GM23338 (cell line): Measurements from ENCODE around the gene BHLHA15. TPM values are rescaled to one million over a fixed set of nuclear protein-coding genes. Genes with fewer than 3 reads are reported as not detected.

Experiments
- ATAC-seq: fragments of 200-7000 bp; cut with Tn5 transposase; 3 replicates; pipeline ENCODE4 v1.9.1; 2020
- DNase-seq: peaks from one replicate; pipeline ENCODE4 v3.0.0-alpha.2; 2015; ENCODE audit warnings: low spot score
- H2AFZ ChIP-seq: fragments of 200-600 bp; sonication (generic); 2 replicates; pipeline ENCODE4 v1.8.0; 2016; ENCODE audit warnings: antibody characterized with exemption, mild to moderate bottlenecking, moderate library complexity
- H3F3A ChIP-seq: fragments of 200-600 bp; sonication (generic); replicated peaks from 2 replicates; pipeline ENCODE4 v1.8.0; 2017; ENCODE audit warnings: antibody characterized with exemption, mixed run types, low read depth
- H3K27ac ChIP-seq: fragments of 200-600 bp; sonication (generic); 2 replicates; pipeline ENCODE4 v1.6.1; 2016; ENCODE audit warnings: low read depth
- H3K27me3 ChIP-seq: fragments of 200-600 bp; sonication (generic); 2 replicates; pipeline ENCODE4 v1.8.0; 2016; ENCODE audit warnings: mild to moderate bottlenecking, mixed run types, moderate library complexity; ENCODE audit not compliant: insufficient read depth
- H3K36me3 ChIP-seq: fragments of 200-600 bp; sonication (generic); 2 replicates; pipeline ENCODE4 v1.8.0; 2016; ENCODE audit warnings: mild to moderate bottlenecking; ENCODE audit not compliant: insufficient read depth
- H3K4me1 ChIP-seq: fragments of 200-600 bp; sonication (generic); 2 replicates; pipeline ENCODE4 v1.8.0; 2016; ENCODE audit warnings: mild to moderate bottlenecking, moderate library complexity; ENCODE audit not compliant: insufficient read depth
- H3K4me2 ChIP-seq: fragments of 200-600 bp; sonication (generic); 2 replicates; pipeline ENCODE4 v1.7.1; 2017; ENCODE audit warnings: mixed run types
- H3K4me3 ChIP-seq: fragments of 200-600 bp; sonication (generic); 2 replicates; pipeline ENCODE4 v1.6.1; 2016; ENCODE audit warnings: mixed run types
- H3K79me2 ChIP-seq: fragments of 200-600 bp; sonication (generic); replicated peaks from 2 replicates; pipeline ENCODE4 v1.8.0; 2017; ENCODE audit warnings: mild to moderate bottlenecking; ENCODE audit not compliant: insufficient read depth
- H3K9me2 ChIP-seq: fragments of 200-600 bp; sonication (generic); 2 replicates; pipeline ENCODE4 v1.8.0; 2017; ENCODE audit not compliant: insufficient read depth
- H4K20me1 ChIP-seq: fragments of 200-600 bp; sonication (generic); replicated peaks from 2 replicates; pipeline ENCODE4 v1.8.0; 2017; ENCODE audit warnings: mild to moderate bottlenecking; ENCODE audit not compliant: insufficient read depth
- H3K27ac Mint-ChIP-seq: 2 replicates; pipeline ENCODE4 v1.8.0; 2020; ENCODE audit warnings: inconsistent platforms, mild to moderate bottlenecking, moderate library complexity, mixed read lengths
- H3K27me3 Mint-ChIP-seq: 3 replicates; pipeline ENCODE4 v1.8.0; 2022; ENCODE audit warnings: low read depth, mild to moderate bottlenecking, moderate library complexity, mixed read lengths, inconsistent platforms; ENCODE audit not compliant: insufficient read depth, poor library complexity
- H3K36me3 Mint-ChIP-seq: 3 replicates; pipeline ENCODE4 v1.8.0; 2021; ENCODE audit warnings: low read depth, mild to moderate bottlenecking, inconsistent platforms, moderate library complexity, mixed read lengths
- H3K4me1 Mint-ChIP-seq: 3 replicates; pipeline ENCODE4 v1.8.0; 2020; ENCODE audit warnings: mild to moderate bottlenecking, inconsistent platforms, mixed read lengths
- H3K4me3 Mint-ChIP-seq: 3 replicates; pipeline ENCODE4 v1.8.0; 2021; ENCODE audit warnings: moderate library complexity, mild to moderate bottlenecking, inconsistent platforms, mixed read lengths
- H3K9me3 Mint-ChIP-seq: 3 replicates; pipeline ENCODE4 v1.8.0; 2020; ENCODE audit warnings: moderate library complexity, mild to moderate bottlenecking, inconsistent platforms, mixed read lengths
- ETS1 ChIP-seq: IDR thresholded peaks from 2 replicates; pipeline ENCODE4 v1.6.1; 2016; ENCODE audit warnings: antibody characterized with exemption
- EZH2phosphoT487 ChIP-seq: fragments of 200-600 bp; sonication (generic); IDR thresholded peaks from one replicate; pipeline ENCODE4 v1.8.1; 2018; ENCODE audit warnings: antibody characterized with exemption; ENCODE audit not compliant: unreplicated experiment
- JUNB ChIP-seq: IDR thresholded peaks from one replicate; pipeline ENCODE4 v1.6.1; 2016; ENCODE audit warnings: antibody characterized with exemption; ENCODE audit not compliant: unreplicated experiment
- POLR2AphosphoS5 ChIP-seq: IDR thresholded peaks from 2 replicates; pipeline ENCODE4 v1.6.1; 2016; ENCODE audit warnings: antibody characterized with exemption, low read depth
- STAT1 ChIP-seq: IDR thresholded peaks from one replicate; pipeline ENCODE4 v1.6.1; 2016; ENCODE audit warnings: antibody characterized with exemption; ENCODE audit not compliant: unreplicated experiment
- ZNF331 ChIP-seq: fragments of 250-450 bp; sonication (Bioruptor Pico); IDR thresholded peaks from 2 replicates; pipeline ENCODE4 v1.5.0; 2020; ENCODE audit warnings: low read depth, mild to moderate bottlenecking, moderate library complexity
- polyA plus RNA-seq: library from polyadenylated mRNA; unstranded; fragments of >200 nt; fragmentation: Nextera tagmentation; extraction: Ambion mirVana; gene quantifications from 2 replicates; pipeline ENCODE4 v1.2.1, GENCODE V29; 2016
- total RNA-seq: library from RNA; depleted of rRNA; stranded (reverse); fragments of >200 nt; shearing (Covaris generic); gene quantifications from 2 replicates; pipeline ENCODE4 v1.2.3, GENCODE V29; 2014
- TF ChIP-seq, protein P1 (sequence below): fragments of 250-450 bp; sonication (Bioruptor Pico); IDR thresholded peaks from 2 replicates; pipeline ENCODE4 v1.5.0; 2020; ENCODE audit warnings: mild to moderate bottlenecking, moderate library complexity
- TF ChIP-seq, protein P2 (sequence below), 2 experiments: fragments of 200-600 bp in 1 of 2; sonication (generic) in 1 of 2; conservative IDR thresholded peaks; 2 replicates each; pipeline versions ENCODE4 v1.5.1 to v1.6.1; 2016 to 2017; ENCODE audit warnings: antibody characterized with exemption in 2 of 2, low read depth in 2 of 2, mild to moderate bottlenecking in 2 of 2, moderate library complexity in 1 of 2

BHLHA15 gene
- total and polyA plus RNA-seq, 2 experiments from 2014 or later = 1.4 to 8.3 TPM

DNA sequence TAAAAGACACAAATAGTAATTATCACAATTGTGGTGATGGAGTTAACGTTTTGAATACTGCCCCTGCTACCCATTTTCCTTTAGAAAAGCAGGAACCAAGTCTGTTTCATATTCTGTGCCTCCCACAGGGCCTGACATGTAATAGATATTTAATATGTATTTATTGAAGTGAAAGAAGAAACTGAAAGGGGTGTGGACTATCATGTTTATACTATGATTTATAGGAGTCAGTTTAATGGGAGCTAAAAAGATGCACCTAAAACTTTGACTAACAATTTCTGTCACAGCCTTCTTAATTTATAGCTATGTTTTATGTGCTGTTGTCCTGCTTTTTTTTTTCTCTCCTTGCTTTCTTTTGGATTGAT, 24.1 kb upstream of the BHLHA15 start:
- no peak overlapping the region for H3K4me3 Mint-ChIP-seq

More for the DNA sequence above, 24.1 kb upstream of the BHLHA15 start:
- no peaks in the 10 kb centered on the region for H3F3A ChIP-seq
- H3K27ac Mint-ChIP-seq = no peak overlapping the region
- no peaks in the 10 kb centered on the region for H3K27me3 Mint-ChIP-seq
- no peaks in the 10 kb centered on the region for H3K79me2 ChIP-seq
- ATAC-seq (no peak), DNase-seq (no peak)
- no peaks in the 10 kb centered on the region for H3K27me3 ChIP-seq
- H3K9me3 Mint-ChIP-seq = no peaks in the 10 kb centered on the region
- H3K27ac ChIP-seq = no peak overlapping the region
- H3K9me2 ChIP-seq = no peaks in the 10 kb centered on the region
- no peak overlapping the region for H3K4me2 ChIP-seq
- H3K36me3 ChIP-seq = peaks cover under 1% of the 10 kb centered on the region
- no peak overlapping the region for H3K4me3 ChIP-seq
- no peaks in the 10 kb centered on the region for H4K20me1 ChIP-seq
- no peak overlapping the region for H2AFZ ChIP-seq
- H3K36me3 Mint-ChIP-seq = peaks cover 20% of the 10 kb centered on the region
- peaks cover 10% of the 10 kb centered on the region for H3K4me1 Mint-ChIP-seq
- peaks cover 8% of the 10 kb centered on the region; the same call in 1 of the 2 replicates for H3K4me1 ChIP-seq
- no peak for TF ChIP-seq ETS1
- no peak for TF ChIP-seq POLR2AphosphoS5
- no peak for TF ChIP-seq STAT1
- TF ChIP-seq, protein P1, sequence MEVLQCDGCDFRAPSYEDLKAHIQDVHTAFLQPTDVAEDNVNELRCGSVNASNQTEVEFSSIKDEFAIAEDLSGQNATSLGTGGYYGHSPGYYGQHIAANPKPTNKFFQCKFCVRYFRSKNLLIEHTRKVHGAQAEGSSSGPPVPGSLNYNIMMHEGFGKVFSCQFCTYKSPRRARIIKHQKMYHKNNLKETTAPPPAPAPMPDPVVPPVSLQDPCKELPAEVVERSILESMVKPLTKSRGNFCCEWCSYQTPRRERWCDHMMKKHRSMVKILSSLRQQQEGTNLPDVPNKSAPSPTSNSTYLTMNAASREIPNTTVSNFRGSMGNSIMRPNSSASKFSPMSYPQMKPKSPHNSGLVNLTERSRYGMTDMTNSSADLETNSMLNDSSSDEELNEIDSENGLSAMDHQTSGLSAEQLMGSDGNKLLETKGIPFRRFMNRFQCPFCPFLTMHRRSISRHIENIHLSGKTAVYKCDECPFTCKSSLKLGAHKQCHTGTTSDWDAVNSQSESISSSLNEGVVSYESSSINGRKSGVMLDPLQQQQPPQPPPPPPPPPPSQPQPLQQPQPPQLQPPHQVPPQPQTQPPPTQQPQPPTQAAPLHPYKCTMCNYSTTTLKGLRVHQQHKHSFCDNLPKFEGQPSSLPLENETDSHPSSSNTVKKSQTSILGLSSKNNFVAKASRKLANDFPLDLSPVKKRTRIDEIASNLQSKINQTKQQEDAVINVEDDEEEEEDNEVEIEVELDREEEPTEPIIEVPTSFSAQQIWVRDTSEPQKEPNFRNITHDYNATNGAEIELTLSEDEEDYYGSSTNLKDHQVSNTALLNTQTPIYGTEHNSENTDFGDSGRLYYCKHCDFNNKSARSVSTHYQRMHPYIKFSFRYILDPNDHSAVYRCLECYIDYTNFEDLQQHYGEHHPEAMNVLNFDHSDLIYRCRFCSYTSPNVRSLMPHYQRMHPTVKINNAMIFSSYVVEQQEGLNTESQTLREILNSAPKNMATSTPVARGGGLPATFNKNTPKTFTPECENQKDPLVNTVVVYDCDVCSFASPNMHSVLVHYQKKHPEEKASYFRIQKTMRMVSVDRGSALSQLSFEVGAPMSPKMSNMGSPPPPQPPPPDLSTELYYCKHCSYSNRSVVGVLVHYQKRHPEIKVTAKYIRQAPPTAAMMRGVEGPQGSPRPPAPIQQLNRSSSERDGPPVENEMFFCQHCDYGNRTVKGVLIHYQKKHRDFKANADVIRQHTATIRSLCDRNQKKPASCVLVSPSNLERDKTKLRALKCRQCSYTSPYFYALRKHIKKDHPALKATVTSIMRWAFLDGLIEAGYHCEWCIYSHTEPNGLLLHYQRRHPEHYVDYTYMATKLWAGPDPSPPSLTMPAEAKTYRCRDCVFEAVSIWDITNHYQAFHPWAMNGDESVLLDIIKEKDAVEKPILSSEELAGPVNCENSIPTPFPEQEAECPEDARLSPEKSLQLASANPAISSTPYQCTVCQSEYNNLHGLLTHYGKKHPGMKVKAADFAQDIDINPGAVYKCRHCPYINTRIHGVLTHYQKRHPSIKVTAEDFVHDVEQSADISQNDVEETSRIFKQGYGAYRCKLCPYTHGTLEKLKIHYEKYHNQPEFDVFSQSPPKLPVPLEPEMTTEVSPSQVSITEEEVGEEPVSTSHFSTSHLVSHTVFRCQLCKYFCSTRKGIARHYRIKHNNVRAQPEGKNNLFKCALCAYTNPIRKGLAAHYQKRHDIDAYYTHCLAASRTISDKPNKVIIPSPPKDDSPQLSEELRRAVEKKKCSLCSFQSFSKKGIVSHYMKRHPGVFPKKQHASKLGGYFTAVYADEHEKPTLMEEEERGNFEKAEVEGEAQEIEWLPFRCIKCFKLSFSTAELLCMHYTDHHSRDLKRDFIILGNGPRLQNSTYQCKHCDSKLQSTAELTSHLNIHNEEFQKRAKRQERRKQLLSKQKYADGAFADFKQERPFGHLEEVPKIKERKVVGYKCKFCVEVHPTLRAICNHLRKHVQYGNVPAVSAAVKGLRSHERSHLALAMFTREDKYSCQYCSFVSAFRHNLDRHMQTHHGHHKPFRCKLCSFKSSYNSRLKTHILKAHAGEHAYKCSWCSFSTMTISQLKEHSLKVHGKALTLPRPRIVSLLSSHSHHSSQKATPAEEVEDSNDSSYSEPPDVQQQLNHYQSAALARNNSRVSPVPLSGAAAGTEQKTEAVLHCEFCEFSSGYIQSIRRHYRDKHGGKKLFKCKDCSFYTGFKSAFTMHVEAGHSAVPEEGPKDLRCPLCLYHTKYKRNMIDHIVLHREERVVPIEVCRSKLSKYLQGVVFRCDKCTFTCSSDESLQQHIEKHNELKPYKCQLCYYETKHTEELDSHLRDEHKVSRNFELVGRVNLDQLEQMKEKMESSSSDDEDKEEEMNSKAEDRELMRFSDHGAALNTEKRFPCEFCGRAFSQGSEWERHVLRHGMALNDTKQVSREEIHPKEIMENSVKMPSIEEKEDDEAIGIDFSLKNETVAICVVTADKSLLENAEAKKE (CRISPR knock-in tag) = no peak
- TF ChIP-seq, protein P2, sequence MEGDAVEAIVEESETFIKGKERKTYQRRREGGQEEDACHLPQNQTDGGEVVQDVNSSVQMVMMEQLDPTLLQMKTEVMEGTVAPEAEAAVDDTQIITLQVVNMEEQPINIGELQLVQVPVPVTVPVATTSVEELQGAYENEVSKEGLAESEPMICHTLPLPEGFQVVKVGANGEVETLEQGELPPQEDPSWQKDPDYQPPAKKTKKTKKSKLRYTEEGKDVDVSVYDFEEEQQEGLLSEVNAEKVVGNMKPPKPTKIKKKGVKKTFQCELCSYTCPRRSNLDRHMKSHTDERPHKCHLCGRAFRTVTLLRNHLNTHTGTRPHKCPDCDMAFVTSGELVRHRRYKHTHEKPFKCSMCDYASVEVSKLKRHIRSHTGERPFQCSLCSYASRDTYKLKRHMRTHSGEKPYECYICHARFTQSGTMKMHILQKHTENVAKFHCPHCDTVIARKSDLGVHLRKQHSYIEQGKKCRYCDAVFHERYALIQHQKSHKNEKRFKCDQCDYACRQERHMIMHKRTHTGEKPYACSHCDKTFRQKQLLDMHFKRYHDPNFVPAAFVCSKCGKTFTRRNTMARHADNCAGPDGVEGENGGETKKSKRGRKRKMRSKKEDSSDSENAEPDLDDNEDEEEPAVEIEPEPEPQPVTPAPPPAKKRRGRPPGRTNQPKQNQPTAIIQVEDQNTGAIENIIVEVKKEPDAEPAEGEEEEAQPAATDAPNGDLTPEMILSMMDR (conservative IDR thresholded peaks at IDR 0.05; ENCODE audit: low read depth in 2 of 2) = no peak
- no peak for TF ChIP-seq ZNF331
- no peak for TF ChIP-seq EZH2phosphoT487
- no peak for TF ChIP-seq JUNB
